Suprapubic skin (tissue), 4 donors: ENCODE data around the gene MMP2. TPM values are rescaled to one million over a fixed set of nuclear protein-coding genes. Genes with fewer than 3 reads are reported as not detected.

Experiments
- DNase-seq, 2 donors: peaks; one replicate each; pipeline ENCODE4 v3.0.0-alpha.2; 2019; ENCODE audit warnings: low spot score in 2 of 2
- H3K27ac ChIP-seq: fragments of 200-600 bp; sonication (generic); one replicate; pipeline ENCODE4 v1.5.1; 2019
- H3K27me3 ChIP-seq: fragments of 200-600 bp; sonication (generic); one replicate; pipeline ENCODE4 v1.5.1; 2019
- H3K36me3 ChIP-seq: fragments of 200-600 bp; sonication (generic); one replicate; pipeline ENCODE4 v1.5.1; 2019
- H3K4me1 ChIP-seq: fragments of 200-600 bp; sonication (generic); one replicate; pipeline ENCODE4 v1.5.1; 2019
- H3K4me3 ChIP-seq: fragments of 200-600 bp; sonication (generic); one replicate; pipeline ENCODE4 v1.5.1; 2019; ENCODE audit warnings: mild to moderate bottlenecking
- H3K9me3 ChIP-seq: fragments of 200-600 bp; sonication (generic); one replicate; pipeline ENCODE4 v1.5.1; 2019
- EP300 ChIP-seq: sonication (generic); formaldehyde crosslinking; IDR thresholded peaks from one replicate; pipeline ENCODE4 v1.6.1; 2017; ENCODE audit warnings: antibody characterized with exemption
- POLR2A ChIP-seq, 2 donors: fragments of 450-650 bp; IDR thresholded peaks; one replicate each; pipeline ENCODE4 v1.6.1; 2017; ENCODE audit warnings: antibody characterized with exemption in 2 of 2, mild to moderate bottlenecking in 2 of 2, moderate library complexity in 2 of 2
- POLR2AphosphoS5 ChIP-seq, 3 donors: sonication (generic); formaldehyde crosslinking; IDR thresholded peaks; one replicate each; pipeline ENCODE4 v1.6.1; 2017; ENCODE audit warnings: antibody characterized with exemption in 3 of 3
- WGBS: methylation state at CpG from one replicate; pipeline ENCODE4 v1.1.5; 2018; 5-methylcytosine and 5-hydroxymethylcytosine counted together
- total RNA-seq, 4 donors: library from RNA; depleted of rRNA; stranded (reverse); fragments of >200 nt; gene quantifications; one replicate each; pipeline ENCODE4 v1.1.0, GENCODE V29; 2016
- TF ChIP-seq, protein P1 (sequence below), 2 donors: fragments of 200-600 bp in 1 of 2; fragments of 450-650 bp in 1 of 2; sonication (generic) in 1 of 2; IDR thresholded peaks; one replicate each; pipeline ENCODE4 v1.5.1; 2016 to 2019; ENCODE audit warnings: antibody characterized with exemption in 2 of 2, mild to moderate bottlenecking in 1 of 2, moderate library complexity in 1 of 2

Gene MMP2
- total RNA-seq, 4 donors from 2014 or later: 71.4 to 175 (median 120) TPM

DNA sequence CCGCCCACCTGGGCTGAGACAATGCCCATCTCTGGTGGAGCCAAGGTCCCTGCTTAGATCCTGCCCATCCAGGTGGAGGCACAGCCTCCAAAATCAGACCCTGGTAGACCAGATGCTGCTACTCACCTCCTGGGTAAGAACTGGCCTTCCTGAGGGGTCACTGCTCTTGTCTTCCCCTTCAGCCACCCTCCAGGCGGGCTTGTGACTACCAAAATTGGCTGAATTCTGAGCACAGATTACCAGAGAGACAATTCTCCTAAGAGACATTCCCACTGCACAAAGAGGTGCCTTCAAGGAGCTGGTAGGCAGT lies 10.9 kb downstream of the MMP2 start:
- no peak for TF ChIP-seq EP300
- TF ChIP-seq POLR2AphosphoS5 (IDR thresholded peaks at IDR 0.05): no peak
- TF ChIP-seq POLR2A (IDR thresholded peaks at IDR 0.05): no peak
- TF ChIP-seq, protein P1, sequence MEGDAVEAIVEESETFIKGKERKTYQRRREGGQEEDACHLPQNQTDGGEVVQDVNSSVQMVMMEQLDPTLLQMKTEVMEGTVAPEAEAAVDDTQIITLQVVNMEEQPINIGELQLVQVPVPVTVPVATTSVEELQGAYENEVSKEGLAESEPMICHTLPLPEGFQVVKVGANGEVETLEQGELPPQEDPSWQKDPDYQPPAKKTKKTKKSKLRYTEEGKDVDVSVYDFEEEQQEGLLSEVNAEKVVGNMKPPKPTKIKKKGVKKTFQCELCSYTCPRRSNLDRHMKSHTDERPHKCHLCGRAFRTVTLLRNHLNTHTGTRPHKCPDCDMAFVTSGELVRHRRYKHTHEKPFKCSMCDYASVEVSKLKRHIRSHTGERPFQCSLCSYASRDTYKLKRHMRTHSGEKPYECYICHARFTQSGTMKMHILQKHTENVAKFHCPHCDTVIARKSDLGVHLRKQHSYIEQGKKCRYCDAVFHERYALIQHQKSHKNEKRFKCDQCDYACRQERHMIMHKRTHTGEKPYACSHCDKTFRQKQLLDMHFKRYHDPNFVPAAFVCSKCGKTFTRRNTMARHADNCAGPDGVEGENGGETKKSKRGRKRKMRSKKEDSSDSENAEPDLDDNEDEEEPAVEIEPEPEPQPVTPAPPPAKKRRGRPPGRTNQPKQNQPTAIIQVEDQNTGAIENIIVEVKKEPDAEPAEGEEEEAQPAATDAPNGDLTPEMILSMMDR (IDR thresholded peaks at IDR 0.05): no peak
- Histone ChIP-seq H3K36me3 (peaks cover 25% of the 10 kb centered on the region), H3K4me1 (peaks cover 35% of the 10 kb centered on the region), H3K27ac (peak overlapping the region; percentile 8), H3K4me3 (no peak overlapping the region), H3K9me3 (no peaks in the 10 kb centered on the region), H3K27me3 (no peaks in the 10 kb centered on the region)
- WGBS: 94% methylated on average over 2 of the region's 2 CpGs
- no peak for DNase-seq

DNA sequence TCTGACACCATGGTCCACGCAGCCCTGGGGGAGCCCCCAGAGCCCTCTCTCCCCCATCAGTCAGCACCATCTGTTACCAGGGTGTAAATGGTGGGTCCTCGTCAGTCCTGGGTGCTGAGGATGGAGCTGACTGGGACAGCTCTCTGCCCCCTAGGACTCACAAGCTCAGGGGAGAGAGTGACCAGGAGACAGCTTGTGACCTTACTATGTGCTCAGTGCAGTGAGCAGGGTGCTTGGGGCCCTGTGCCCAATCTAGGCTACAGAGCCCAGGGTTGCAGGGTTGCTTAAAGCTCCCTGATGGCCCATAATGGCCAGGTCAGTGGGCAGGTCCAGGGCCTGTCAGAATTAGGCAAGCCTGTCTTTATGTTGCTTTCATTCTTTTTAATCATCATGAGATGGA lies 11.3 kb downstream of the MMP2 start:
- DNase-seq: peak in 1 of 2 donors; percentile 47
- Histone ChIP-seq H3K27me3 (no peaks in the 10 kb centered on the region), H3K36me3 (peaks cover 22% of the 10 kb centered on the region), H3K4me3 (no peak overlapping the region), H3K4me1 (peaks cover 37% of the 10 kb centered on the region), H3K9me3 (no peaks in the 10 kb centered on the region), H3K27ac (peak overlapping the region; percentile 8)
- 100% methylated on average over 2 of the region's 2 CpGs for whole genome bisulfite sequencing
- TF ChIP-seq POLR2A (IDR thresholded peaks at IDR 0.05) (no peak), POLR2AphosphoS5 (IDR thresholded peaks at IDR 0.05) (no peak), EP300 (no peak)
- TF ChIP-seq, protein P1 (IDR thresholded peaks at IDR 0.05): no peak

DNA sequence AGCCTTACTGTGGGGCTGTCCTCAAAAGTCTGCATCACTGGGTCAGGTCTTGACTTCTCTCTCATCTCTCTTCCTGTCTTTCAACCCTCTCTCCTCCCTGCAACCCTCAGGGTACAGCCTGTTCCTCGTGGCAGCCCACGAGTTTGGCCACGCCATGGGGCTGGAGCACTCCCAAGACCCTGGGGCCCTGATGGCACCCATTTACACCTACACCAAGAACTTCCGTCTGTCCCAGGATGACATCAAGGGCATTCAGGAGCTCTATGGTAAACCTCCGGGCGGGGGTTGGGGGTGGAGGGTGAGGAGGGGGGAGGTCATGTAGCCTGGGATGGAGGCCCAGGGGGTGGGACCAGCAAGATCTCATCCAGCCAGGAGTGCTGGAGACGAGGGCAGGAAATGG lies 12.7 kb downstream of the MMP2 start:
- no peak overlapping the region for H3K4me3 ChIP-seq
- H3K4me1 ChIP-seq: peaks cover 50% of the 10 kb centered on the region
- H3K27ac ChIP-seq: peak overlapping the region; percentile 38
- H3K27me3 ChIP-seq: no peaks in the 10 kb centered on the region
- TF ChIP-seq POLR2AphosphoS5 (IDR thresholded peaks at IDR 0.05): peak in 1 of 3 donors; percentile 26
- TF ChIP-seq POLR2A (IDR thresholded peaks at IDR 0.05): no peak
- 33% methylated on average over 7 of the region's 7 CpGs for WGBS
- no peaks in the 10 kb centered on the region for H3K9me3 ChIP-seq
- peaks cover 16% of the 10 kb centered on the region for H3K36me3 ChIP-seq
- peak in 1 of 2 donors; percentile 57 for DNase-seq

DNA sequence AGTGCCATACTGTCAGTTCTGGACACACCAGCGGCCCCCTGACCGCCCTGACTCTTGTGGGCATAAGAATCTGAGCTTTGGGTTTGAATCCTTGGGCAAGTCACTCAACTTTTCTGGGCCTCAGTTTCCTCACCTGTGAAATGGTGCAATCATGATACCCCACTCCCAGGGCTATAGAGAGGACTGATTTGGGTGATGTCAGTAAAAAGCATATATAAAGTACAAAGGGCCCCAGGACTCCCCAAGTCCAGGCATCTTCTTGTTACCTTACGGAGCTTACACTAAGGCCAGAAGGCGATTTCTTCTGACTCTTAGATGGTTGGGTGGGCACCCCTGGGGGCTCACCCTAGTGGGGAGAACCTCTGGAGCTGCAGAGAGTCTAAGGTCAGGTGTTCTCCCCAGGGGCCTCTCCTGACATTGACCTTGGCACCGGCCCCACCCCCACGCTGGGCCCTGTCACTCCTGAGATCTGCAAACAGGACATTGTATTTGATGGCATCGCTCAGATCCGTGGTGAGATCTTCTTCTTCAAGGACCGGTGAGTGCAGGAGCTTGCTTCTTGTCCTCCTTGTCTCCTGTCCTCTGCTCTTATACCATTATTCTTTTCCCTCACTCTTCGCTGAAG lies 13.9 kb downstream of the MMP2 start:
- peak in 1 of 2 donors; percentile 56 for DNase-seq
- H3K4me3 ChIP-seq: no peak overlapping the region
- H3K27me3 ChIP-seq: no peaks in the 10 kb centered on the region
- TF ChIP-seq POLR2A (IDR thresholded peaks at IDR 0.05) (no peak), EP300 (no peak), POLR2AphosphoS5 (IDR thresholded peaks at IDR 0.05) (no peak)
- TF ChIP-seq, protein P1 (IDR thresholded peaks at IDR 0.05): no peak
- H3K4me1 ChIP-seq: peaks cover 55% of the 10 kb centered on the region
- H3K9me3 ChIP-seq: no peaks in the 10 kb centered on the region
- 88% methylated on average over 8 of the region's 10 CpGs for WGBS
- H3K36me3 ChIP-seq: peaks cover 18% of the 10 kb centered on the region
- no peak overlapping the region for H3K27ac ChIP-seq

DNA sequence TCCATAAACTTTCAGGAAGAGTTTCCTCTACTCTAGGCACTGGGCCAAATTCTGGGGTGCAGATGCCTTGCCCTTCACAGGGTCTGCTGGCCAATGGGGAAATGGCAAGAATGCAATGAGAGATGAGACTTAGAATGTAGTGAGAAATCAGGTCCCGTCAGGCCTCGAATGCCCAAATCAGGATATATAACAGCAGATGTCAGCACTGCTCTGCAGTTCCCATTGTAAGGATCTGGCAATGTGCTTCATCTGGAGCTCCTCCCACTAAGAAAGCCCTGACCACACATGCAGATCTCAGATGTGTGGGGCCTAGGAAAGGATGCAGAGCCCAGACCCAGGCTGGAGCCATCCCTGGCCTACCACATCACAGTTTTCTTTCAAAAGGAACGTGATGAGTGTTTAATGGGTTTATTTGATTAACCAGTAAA lies 16.0 kb downstream of the MMP2 start:
- Histone ChIP-seq H3K9me3 (no peaks in the 10 kb centered on the region), H3K36me3 (peaks cover 18% of the 10 kb centered on the region), H3K4me3 (no peak overlapping the region), H3K27ac (no peak overlapping the region), H3K4me1 (peaks cover 70% of the 10 kb centered on the region), H3K27me3 (no peaks in the 10 kb centered on the region)
- TF ChIP-seq, protein P1 (IDR thresholded peaks at IDR 0.05): no peak
- TF ChIP-seq EP300 (no peak), POLR2AphosphoS5 (IDR thresholded peaks at IDR 0.05) (no peak), POLR2A (IDR thresholded peaks at IDR 0.05) (no peak)
- DNase-seq: peak; percentile 66 to 78
- 10% methylated on average over 3 of the region's 3 CpGs for WGBS
